Stimulated activated CD4-positive, alpha-beta T cell treated with anti-CD3 and anti-CD28 coated beads, Interleukin-4, amount 100 ng/mL, for 24 hours (primary cell): ENCODE results near the gene ALDH1L2.
"Not testable (repeated sequence)": the region's sequence is repeated elsewhere in the genome, so short reads cannot be mapped to it uniquely, and the experiment has no call there.

Experiments used
- DNase-seq: peaks from one replicate; pipeline ENCODE4 v3.0.0-alpha.2; 2020

The ALDH1L2 gene

GRCh38 chr12:105030820-105031807, 53.1 kb downstream of the ALDH1L2 start:
- DNase-seq = no peak

- DNase-seq = no peak
Observed at GRCh38 chr12:105026411-105026810, 57.8 kb downstream of the ALDH1L2 start.

GRCh38 chr12:105025890-105026289, 58.4 kb downstream of the ALDH1L2 start:
- DNase-seq = no peak

GRCh38 chr12:105024928-105025327, 59.3 kb downstream of the ALDH1L2 start:
- DNase-seq = no peak

- no peak for DNase-seq
Observed at GRCh38 chr12:105020241-105020962, 63.9 kb downstream of the ALDH1L2 start.

GRCh38 chr12:105018776-105019175, 65.5 kb downstream of the ALDH1L2 start:
- DNase-seq = no peak

- no peak for DNase-seq
Observed at GRCh38 chr12:105018012-105018411, 66.2 kb downstream of the ALDH1L2 start.

GRCh38 chr12:105015543-105015942, 68.7 kb downstream of the ALDH1L2 start:
- no peak for DNase-seq

GRCh38 chr12:105014603-105015002, 69.7 kb downstream of the ALDH1L2 start:
- no peak for DNase-seq

GRCh38 chr12:105013892-105014291, 70.4 kb downstream of the ALDH1L2 start:
- no peak for DNase-seq

GRCh38 chr12:105001476-105001875, 82.8 kb downstream of the ALDH1L2 start:
- DNase-seq = no peak

- DNase-seq = no peak
Observed at GRCh38 chr12:104999347-104999685, 84.9 kb downstream of the ALDH1L2 start.

GRCh38 chr12:104998423-104999346, 85.6 kb downstream of the ALDH1L2 start:
- DNase-seq = no peak

- no peak for DNase-seq
Observed at GRCh38 chr12:104997541-104997940, 86.7 kb downstream of the ALDH1L2 start.

GRCh38 chr12:104994336-104994735, 89.9 kb downstream of the ALDH1L2 start:
- DNase-seq = no peak

GRCh38 chr12:104991565-104992128, 92.6 kb downstream of the ALDH1L2 start:
- no peak for DNase-seq

GRCh38 chr12:104990950-104991349, 93.3 kb downstream of the ALDH1L2 start:
- DNase-seq = no peak

- peak; percentile 89 for DNase-seq
Observed at GRCh38 chr12:104986022-104986941, 98.0 kb downstream of the ALDH1L2 start, which contains the start of gene NOPCHAP1. NOPCHAP1 (plus strand) TSS chr12:104986316; CDS start chr12:104986353, 37 bp downstream.

- DNase-seq = no peak
Observed at GRCh38 chr12:104985206-104985605, 99.1 kb downstream of the ALDH1L2 start.

GRCh38 chr12:104977688-104978087, 106.6 kb downstream of the ALDH1L2 start:
- not testable (repeated sequence) for DNase-seq

GRCh38 chr12:104976703-104977102, 107.6 kb downstream of the ALDH1L2 start:
- DNase-seq = no peak
